Activated CD4-positive, alpha-beta T cell treated with anti-CD3 and anti-CD28 coated beads for 4 hours (primary cell): ENCODE results near the gene GLE1.

ENCODE experiments used
- DNase-seq, 2 donors: peaks; one replicate each; pipeline ENCODE4 v3.0.0-alpha.2; 2020

Gene GLE1, protein sequence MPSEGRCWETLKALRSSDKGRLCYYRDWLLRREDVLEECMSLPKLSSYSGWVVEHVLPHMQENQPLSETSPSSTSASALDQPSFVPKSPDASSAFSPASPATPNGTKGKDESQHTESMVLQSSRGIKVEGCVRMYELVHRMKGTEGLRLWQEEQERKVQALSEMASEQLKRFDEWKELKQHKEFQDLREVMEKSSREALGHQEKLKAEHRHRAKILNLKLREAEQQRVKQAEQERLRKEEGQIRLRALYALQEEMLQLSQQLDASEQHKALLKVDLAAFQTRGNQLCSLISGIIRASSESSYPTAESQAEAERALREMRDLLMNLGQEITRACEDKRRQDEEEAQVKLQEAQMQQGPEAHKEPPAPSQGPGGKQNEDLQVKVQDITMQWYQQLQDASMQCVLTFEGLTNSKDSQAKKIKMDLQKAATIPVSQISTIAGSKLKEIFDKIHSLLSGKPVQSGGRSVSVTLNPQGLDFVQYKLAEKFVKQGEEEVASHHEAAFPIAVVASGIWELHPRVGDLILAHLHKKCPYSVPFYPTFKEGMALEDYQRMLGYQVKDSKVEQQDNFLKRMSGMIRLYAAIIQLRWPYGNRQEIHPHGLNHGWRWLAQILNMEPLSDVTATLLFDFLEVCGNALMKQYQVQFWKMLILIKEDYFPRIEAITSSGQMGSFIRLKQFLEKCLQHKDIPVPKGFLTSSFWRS

DNA sequence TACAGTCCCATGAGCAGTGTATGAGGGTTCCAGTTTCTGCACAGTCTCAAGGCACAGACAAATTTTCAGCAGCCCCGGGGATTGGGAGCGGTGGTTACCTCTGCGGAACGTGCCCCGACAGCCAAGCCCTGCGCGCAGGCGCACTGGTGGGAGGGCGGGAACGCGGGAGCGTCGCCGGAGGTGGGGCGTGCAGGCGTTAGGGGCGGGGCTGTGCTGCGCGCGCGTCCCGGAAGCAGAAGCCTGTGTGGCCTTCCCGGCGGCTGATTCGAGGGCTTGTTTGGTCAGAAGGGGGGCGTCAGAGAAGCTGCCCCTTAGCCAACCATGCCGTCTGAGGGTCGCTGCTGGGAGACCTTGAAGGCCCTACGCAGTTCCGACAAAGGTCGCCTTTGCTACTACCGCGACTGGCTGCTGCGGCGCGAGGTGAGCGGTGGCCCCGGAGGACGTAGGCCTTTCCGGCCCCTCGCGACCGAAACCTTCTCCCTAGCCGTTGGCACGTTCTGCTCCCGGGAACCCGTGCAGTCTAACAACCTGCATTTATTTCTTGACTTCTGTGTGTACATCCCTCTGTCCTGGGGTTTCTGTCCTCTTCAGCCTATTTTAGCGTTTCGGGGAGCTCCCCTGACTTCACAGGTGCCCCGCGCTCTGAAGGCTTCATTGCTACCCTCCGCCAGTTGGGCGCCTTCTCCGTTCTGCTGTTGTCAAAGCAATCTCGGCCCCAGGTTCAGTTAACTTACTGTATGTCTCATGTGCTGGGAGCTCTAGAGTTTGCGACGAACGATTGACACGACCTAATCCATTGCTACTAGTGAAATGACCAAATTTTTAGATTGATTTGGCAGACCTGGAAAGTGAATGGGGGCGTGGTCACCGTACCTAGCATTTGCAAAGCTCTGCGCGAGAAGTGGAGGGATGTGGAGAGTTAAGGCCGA lies at the start of gene GLE1:
Gene GLE1, plus strand, starts transcription at position 235 of the 929 bp plus-strand sequence. Its CDS starts 87 bp downstream, at position 322.
- peak; percentile 96 for DNase-seq

DNA sequence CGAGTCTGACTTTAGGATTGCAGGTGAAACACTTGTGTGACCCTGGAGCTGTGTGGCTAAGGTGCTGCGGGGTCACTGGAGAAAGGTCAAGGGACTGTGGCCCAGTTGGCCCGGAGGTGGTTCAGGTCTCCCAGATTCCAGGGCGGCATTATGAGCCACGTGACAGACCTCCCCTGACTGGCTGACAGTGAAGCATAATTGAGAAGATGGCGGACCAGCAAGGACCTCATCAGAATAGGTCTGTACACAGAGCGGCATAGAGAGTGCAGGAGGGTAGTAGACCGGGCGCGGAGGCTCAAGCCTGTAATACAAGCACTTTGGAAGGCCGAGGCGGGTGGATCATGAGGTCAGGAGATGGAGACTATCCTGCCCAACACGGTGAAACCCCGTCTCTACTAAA lies 49.5 kb upstream of the GLE1 start:
- no peak for DNase-seq

DNA sequence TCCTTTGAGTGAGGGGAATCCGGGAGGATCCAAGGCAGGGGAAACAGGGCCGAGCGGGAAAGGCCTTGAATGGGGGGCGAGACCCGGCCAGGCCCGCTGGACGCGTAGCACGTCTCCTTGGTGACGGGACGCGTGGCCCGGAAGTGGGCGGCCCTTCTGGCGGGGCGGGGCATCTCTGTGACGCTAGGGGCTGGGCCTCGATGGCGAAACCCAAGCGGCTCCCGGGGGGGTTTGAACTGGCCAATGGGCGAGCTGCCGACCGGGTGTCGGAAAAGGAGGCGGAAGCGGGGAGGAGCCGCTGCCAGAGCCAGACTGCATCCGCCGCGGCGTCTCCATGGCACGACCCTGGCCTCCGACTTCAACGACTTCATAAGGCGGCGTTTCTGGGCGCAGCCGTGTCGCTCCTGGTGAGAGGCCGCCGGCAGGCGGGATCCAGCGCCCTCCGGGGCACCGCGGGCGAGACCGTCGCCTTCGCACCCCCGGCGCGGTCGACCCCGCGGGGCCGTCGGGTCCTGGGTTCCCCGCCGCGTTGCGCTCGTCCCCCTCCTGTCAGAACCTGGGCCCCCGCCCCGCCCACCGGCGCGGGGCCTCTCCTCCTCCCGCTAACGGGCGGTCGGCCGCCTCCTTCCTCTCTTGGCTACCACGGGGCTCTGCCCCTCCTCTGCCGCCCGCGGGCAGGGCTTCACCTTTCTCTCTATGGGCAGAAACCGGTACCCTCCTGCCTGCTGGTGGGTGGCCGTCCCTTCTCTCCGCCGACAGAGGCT lies 48.5 kb upstream of the GLE1 start, which contains the start of gene ODF2:
Gene ODF2, plus strand, starts transcription at position 158 of the 764 bp plus-strand sequence. Its CDS starts 86 bp downstream, at position 244.
- peak; percentile 98 to 99 for DNase-seq

DNA sequence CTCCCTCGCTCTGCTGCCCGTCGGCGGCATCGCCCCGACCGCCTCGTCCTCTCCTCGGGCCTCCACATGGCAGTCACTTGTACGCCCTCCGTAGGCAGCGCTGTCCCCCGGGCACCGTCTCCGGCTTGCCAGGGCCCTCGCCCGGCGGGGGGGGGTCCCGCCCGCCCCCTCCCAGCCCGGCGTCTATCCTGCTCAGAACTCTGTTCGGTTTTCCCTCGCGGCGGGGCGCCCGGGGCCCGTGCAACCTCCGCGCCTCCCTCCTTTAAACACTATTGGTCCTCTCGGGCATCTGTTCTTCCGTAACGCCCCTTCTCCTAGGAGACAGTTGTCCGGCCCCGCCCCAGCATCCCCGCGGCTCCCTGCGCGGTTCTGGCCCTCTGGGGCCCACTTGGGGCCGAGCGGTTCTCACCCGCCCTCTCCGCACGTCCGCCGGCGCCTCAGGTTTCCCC lies 47.9 kb upstream of the GLE1 start:
- DNase-seq = peak; percentile 65 to 67

DNA sequence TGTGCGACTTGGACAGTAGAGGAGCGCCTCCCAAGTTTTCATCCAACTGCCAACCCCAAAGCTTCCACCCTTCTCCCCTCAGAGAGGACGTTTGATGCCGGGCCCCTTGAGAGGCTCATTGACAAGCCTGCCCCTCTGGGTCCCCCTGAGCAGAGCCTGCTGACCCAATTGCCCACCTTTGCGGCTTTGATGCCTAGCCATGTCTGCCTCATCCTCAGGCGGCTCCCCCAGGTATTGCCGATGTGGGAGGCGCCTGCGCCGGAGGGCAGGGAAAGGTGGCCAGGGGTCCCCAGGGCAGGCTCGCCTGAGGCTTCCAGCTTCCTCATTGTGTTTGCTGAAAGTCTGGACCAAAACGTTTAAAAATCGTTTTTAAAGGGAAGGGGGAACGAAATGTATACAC lies 47.3 kb upstream of the GLE1 start:
- no peak for DNase-seq

DNA sequence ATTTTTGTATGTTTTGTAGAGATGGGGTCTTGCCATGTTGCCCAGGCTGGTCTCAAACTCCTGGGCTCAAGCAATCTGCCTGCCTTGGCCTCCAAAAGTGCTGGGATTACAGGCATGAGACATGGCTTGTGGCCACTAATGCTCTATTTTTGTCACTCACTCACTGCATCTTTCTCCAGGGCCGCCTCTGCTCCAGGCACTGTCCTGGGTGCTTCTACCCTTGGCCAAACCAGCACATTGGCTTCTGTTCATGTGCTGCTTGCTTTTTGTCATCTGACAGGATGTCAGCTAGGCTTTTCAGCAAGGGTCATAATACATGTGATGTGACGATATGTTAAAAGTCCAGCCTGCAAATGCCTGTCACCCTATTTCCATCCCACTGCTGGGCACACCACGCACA lies 45.5 kb upstream of the GLE1 start:
- DNase-seq = no peak

DNA sequence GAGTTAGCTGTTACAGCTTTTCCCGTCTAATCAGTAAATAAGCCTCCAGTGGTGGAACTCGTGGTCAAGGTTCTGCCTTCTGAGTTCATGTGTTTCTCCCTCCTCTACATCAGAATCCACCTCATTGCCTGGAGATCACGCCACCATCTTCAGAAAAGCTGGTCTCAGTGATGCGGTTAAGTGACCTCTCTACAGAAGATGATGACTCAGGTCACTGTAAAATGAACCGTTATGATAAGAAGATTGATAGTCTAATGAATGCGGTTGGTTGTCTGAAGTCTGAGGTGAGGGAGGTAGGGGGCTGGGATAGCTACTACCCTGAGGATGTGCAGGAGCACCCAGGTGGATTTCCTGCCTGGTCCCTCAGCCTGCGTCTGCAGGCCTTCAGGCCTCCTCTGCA lies 35.4 kb upstream of the GLE1 start:
- no peak for DNase-seq

DNA sequence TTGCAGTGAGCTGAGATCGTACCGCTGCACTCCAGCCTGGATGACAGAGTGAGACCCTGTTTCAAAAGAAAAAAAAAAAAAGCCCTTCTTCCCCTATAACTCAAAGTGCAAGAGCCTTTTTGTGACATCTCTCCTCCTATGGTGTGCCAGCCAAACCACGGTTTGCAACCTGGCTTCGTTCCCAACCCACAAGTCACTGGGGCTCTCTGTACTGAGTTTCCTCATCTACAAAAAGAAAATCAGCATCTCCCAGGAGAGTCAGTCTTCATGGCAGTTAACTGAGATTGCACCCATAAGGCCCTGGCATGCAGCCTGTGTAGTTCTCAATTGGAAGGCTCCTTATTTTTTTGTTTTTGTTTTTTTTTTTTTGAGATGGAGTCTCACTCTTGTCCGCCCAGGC lies 34.0 kb upstream of the GLE1 start:
- no peak for DNase-seq

DNA sequence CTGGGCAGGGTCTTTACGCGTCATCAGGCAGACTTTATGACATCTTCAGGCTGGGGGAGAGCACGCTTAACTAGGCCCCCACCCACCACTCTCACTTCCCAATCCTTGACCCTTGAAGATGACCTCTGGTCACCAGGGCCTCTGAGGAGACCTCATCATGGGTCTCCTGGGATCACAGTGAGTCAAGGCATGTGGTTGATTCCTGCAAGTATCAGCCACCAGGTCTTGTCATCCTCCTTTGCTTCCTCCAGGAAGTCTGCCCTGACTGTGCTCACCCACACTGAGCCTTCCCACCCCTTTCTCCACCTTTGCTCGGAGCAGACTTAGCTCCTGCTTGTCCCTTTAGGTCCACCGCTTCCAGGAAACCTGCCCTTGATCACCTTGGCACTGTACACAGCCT lies 31.4 kb upstream of the GLE1 start:
- DNase-seq = no peak

DNA sequence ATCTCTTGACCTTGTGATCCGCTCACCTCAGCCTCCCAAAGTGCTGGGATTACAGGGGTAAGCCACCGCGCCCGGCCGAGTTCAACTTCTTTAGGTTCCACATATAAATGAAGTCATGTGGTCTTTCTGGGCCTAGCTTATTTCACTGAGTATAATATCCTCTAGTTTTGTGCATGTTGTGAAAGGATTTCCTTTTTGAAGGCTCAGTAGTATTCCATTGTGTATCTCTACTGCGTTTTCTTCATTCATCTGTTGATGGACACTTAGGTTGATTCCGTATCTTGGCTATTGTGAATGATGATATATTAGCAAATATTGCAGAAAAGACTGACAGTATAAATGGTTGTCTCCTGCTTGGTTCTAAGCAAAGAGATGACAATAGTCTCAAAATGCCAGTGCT lies 28.7 kb upstream of the GLE1 start:
- DNase-seq = no peak

DNA sequence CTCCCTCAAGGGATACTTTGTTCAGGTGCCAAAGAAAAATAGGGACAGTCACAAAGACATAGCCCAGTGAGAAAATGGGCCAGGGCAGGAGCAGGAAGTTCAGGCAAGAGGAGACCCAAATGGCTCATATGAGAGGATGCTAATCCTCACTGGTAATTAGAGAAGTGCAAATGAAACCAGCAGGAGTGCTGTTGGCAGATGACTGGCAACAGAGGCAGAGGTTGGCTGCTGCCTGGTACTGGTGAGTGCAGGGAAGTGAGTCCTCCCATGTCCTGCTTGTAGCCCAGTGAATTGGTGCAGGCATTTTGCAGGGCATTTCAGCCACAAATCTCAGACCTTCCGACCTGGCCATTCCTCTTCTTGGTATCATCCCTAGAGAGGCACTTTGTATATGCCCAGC lies 25.3 kb upstream of the GLE1 start:
- DNase-seq = no peak

DNA sequence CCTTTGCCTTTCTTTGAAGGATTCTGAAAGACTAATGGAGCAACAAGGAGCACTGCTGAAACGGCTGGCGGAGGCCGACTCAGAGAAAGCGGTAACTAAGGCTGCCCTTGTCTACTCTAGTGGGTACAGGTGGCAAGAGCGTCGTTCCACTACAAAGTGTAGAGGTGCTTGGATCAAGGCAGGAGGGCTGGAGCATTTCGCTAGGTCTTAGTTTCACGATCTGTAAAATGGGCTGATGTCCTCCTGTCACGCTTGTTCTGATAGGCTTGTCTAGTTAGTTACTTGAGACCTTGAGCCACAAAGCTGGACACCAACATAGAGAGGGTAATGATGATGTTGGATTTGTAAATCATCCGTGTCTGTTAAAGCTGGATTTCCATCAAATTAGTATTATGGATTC lies 23.0 kb upstream of the GLE1 start:
- no peak for DNase-seq

DNA sequence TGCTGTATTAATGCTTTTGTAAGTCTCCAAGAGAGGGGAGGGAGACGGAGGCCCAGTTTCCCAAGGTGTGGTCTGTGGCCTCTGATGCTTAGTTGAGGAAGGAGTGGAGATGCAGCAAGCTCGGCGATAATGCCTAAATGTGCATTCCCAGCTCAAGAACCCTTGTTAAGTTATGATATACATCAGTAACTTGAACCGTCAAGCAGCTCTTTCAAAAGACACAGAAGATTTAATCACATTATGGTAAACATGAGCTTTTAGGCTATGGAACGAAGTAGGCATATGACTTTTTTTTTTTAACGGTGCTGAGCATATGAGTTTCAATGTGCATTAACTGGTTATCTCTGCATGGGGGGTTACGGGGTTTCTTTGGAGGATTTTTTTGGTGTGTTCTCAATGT lies 22.3 kb upstream of the GLE1 start:
- DNase-seq = no peak

DNA sequence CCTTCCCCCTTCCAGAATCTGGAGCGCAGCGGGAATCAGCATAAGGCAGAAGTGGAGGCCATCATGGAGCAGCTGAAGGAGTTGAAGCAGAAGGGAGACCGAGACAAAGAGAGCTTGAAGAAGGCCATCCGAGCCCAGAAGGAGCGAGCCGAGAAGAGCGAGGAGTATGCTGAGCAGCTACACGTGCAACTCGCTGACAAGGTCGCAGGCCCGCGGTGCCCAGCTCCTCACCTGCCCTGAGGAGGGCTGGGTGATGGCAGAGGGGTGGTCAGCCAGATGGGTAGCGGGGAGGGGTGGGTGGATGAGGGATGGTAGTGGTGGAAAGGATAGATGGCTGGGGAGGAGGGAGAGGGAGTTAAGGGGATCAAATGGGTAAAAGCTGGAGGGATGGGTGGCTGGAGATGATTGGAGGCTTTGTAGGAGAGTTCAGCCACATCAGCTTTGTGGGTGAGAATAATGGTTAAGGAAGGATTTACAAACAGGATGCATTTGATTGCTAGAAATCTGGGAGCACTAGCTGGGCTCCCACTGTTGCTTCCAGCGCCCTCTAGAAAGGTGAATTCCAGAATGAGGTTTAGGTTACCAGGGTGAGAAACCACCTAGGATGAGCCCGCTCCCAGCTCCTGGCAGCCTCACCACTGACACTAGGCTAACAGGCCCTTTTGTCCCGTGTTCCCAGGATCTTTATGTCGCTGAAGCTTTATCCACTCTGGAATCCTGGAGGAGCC lies 19.7 kb upstream of the GLE1 start:
- no peak for DNase-seq

DNA sequence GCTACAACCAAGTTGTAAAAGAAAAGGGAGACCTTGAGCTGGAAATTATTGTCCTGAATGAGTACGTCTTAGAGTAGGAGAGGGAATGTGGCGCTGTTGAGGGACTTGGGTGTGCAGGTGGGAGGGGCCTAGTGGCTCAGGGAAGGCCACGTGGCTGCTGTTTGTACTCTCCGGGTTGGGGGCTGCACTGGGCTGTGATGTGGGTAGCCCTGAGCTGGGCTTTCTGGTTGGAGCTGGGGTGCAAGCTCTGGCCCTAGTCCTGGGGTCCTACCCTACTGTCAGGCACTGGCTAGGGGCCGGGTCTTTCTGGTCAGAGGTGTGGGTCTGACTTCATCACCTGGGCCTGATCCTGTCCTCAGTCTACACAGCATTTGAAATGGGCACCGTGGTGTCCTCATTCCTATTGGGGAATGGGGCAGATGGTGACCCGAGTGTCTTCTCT lies 19.1 kb upstream of the GLE1 start:
- no peak for DNase-seq

DNA sequence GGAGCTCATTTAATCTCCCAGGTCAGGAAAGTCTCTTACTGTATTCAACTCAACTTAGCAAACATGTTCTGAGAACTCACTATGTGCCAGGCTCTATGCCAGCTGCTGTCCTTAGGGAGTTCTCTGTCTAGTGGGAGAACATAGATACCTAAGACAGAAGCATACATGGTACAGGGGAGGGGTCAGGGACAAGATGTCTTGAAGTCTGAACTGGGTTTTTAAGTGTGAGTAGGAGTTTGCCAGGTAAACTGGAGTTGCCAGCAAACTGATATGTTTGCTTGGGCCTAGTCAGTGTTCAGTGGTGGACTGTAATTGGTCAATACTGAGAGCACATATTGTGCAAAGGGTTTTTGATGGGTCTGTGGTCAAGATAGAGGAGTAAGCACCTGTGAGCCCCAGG lies 18.3 kb upstream of the GLE1 start:
- no peak for DNase-seq

DNA sequence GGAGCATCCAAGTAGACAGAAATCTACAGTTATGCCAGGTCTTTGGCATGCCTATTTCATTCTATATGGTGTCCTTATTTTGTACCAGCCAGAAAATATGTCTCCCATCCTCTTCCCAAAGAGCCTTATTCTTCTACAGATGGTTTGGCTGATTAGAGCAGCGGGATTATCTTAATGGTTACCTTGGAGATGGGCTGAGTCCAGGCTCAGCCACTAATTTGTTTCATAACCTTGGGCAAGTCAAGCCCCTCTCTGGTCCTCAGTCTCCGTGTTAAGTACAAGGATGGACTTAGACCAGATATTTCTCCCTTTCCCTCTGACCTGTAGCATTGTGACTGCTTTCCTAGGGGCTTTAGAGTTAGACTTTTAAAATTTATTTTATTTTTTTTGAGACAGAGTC lies 11.1 kb upstream of the GLE1 start:
- DNase-seq = no peak

DNA sequence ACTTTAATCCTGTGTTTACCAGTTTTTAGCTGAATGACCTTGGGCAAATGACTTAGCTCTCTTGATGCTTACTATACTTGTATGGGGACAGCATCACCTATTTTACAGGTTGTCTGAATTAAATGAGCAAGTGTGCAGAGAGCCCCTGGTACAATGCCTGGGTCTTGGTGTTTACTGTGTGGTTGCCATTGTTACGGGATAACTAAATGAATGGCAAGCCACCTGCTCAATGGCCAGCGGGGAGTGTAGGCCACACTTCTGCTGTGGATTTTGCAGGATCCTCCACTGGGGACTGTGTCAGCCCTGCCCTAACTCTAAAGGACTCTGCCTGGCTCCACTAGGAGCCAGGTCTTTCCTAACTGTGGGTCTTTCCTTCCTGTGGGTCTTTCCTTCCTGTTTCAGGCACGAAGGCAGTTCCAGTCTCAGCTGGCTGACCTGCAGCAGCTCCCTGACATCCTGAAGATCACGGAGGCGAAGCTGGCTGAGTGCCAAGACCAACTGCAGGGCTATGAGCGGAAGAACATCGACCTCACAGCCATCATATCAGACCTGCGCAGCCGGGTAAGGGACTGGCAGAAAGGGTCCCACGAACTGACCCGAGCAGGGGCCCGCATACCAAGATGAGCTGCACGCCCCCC lies 10.3 kb upstream of the GLE1 start:
- no peak for DNase-seq

DNA sequence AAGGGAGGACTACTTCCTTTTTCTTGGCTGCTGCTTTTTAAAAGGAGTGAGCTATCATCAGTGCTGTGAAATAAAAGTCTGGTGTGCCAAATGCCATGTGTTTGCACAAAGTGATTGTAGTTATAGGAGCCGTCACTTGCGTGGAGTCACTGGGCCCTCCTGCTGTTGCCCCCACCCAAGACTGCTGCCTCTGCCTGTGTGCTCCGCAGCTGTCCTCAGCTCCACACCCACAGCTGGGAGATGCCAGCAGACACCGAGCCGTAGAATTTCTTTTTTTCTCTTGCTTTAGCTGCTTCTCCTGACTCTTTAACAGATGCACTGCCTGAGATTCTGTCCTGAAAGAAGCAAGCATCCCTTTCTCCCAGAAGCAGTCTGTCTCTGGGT lies 9.8 kb upstream of the GLE1 start:
- DNase-seq = no peak

DNA sequence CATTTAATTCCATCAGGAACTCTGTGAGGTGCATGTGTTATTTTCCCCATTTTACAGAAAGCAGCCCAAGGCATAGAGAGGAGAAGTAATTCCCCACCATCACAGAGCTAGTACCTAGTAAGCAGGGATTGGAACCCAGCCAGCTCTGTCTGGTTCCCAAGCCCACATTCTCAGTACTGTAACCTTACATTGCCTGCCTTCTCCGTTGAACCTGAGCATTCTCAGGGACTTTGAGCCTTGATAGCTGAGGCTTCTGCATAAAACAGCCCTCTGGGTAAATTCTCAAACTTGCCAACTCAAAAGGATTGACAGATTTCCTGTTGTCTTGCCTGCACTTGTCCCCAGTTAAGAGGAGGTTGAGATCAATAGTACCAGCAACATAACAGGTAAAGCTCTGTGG lies 9.2 kb upstream of the GLE1 start:
- no peak for DNase-seq

DNA sequence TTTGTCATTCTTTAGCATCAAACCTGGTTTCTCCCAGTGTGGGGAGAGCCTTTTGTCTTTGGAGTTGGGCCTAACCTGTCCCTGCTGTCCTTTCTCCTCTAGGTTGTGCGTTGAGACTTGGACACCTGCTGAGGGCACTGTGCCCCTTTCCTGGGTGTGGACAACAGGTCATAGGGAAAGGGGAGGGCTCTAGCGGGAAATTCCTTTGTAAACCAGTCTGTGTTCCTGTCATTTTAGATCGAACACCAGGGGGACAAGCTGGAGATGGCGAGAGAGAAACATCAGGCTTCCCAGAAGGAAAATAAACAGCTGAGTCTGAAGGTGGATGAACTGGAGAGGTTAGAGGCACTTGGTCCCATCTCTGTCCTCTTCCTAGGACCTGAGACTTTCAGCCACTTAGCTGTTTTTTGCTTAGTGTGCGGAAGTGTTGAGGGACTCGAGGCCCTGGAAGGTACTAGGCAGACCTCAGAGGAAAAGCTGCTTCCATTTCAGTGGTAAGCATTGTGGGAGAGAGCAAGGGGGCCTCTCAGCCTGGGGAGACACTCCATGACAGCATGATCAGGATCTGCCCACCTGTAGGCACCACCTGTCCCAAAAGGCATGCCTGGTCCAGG lies 8.6 kb upstream of the GLE1 start:
- DNase-seq = no peak
